ENCODE data around the gene MAPKAP1. TPM values are rescaled to one million over a fixed set of nuclear protein-coding genes. Genes with fewer than 3 reads are reported as not detected.

Gene MAPKAP1
- total and polyA plus RNA-seq, 2 experiments from 2014 or later = 68.4 to 98.5 TPM

GRCh38 chr9:125444956-125445506 lies 262.0 kb downstream of the MAPKAP1 start (continued):
- TF ChIP-seq ZNF462 (CRISPR knock-in tag; IDR thresholded peaks at IDR 0.05) (no peak), STAT1 (IDR thresholded peaks at IDR 0.05; ENCODE audit: unreplicated experiment) (no peak), CREB1 (CRISPR knock-in tag; IDR thresholded peaks at IDR 0.05; ENCODE audit: low read depth) (no peak), ZNF331 (CRISPR knock-in tag; IDR thresholded peaks at IDR 0.05; ENCODE audit: low read depth) (no peak), ETS1 (IDR thresholded peaks at IDR 0.05) (no peak), POLR2AphosphoS5 (IDR thresholded peaks at IDR 0.05; ENCODE audit: low read depth) (no peak), CTCF (conservative IDR thresholded peaks at IDR 0.05; ENCODE audit: low read depth in 2 of 2) (no peak)

All from GM23338 (cell line).